MCF 10A (cell line): Measurements from ENCODE around the gene RAB3B. TPM values are rescaled to one million over a fixed set of nuclear protein-coding genes. Genes with fewer than 3 reads are reported as not detected.

ENCODE experiments used
- Bru-seq: library from RNA; stranded (reverse); fragments of 400-500 nt; gene quantifications from one replicate; lab custom pipeline; 2021; lab: Mats Ljungman, UMichigan
- BruChase-seq, 2 experiments: library from RNA; stranded (reverse); fragments of 400-500 nt; gene quantifications; one replicate each; lab custom pipeline; 2021; lab: Mats Ljungman, UMichigan
- BruUV-seq: library from RNA; stranded (reverse); fragments of 400-500 nt; replicated peaks from 2 replicates; lab custom pipeline; 2021; lab: Mats Ljungman, UMichigan
- CTCF ChIA-PET: fragments of 300-600 bp; sonication (Branson Sonifier 250); formaldehyde crosslinking; extraction: SDS; loops from one replicate; lab custom pipeline; 2021; ENCODE audit warnings: antibody characterized with exemption, inconsistent platforms; lab: Yijun Ruan, JAX
- POLR2A ChIA-PET: fragments of 300-600, 350-650 bp; sonication (Branson Sonifier 250); formaldehyde crosslinking; extraction: SDS; loops from one replicate; lab custom pipeline; 2020; ENCODE audit warnings: antibody characterized with exemption, inconsistent platforms; lab: Yijun Ruan, JAX
- DNase-seq: peaks from one replicate; pipeline ENCODE4 v3.0.0-alpha.2; 2018; ENCODE audit not compliant: unreplicated experiment
- H3K27ac Mint-ChIP-seq: one replicate; pipeline ENCODE4 v1.8.0; 2022; ENCODE audit warnings: mild to moderate bottlenecking, low read depth, mixed read lengths; ENCODE audit not compliant: unreplicated experiment
- H3K27me3 Mint-ChIP-seq: one replicate; pipeline ENCODE4 v1.8.0; 2022; ENCODE audit warnings: mixed read lengths; ENCODE audit not compliant: insufficient read depth, unreplicated experiment
- H3K36me3 Mint-ChIP-seq: one replicate; pipeline ENCODE4 v1.8.0; 2022; ENCODE audit warnings: mild to moderate bottlenecking, moderate library complexity, mixed read lengths; ENCODE audit not compliant: insufficient read depth, unreplicated experiment
- H3K4me1 Mint-ChIP-seq: one replicate; pipeline ENCODE4 v1.8.0; 2022; ENCODE audit warnings: mixed read lengths; ENCODE audit not compliant: insufficient read depth, unreplicated experiment
- H3K4me3 Mint-ChIP-seq: one replicate; pipeline ENCODE4 v1.8.0; 2022; ENCODE audit warnings: mild to moderate bottlenecking, moderate library complexity, mixed read lengths; ENCODE audit not compliant: unreplicated experiment
- H3K9me3 Mint-ChIP-seq: one replicate; pipeline ENCODE4 v1.8.0; 2022; ENCODE audit warnings: mixed read lengths; ENCODE audit not compliant: unreplicated experiment
- CTCF ChIP-seq: fragments of 200-600 bp; IDR thresholded peaks from one replicate; pipeline ENCODE4 v1.8.0; 2022; ENCODE audit warnings: antibody characterized with exemption, mild to moderate bottlenecking; ENCODE audit not compliant: unreplicated experiment
- intact Hi-C: fragments of 100-400 bp; cut with micrococcal nuclease; formaldehyde crosslinking; loops from 2 replicates; pipeline ENCODE4 v1.14.1; 2022
- long read RNA-seq: library from polyadenylated mRNA; stranded (forward); transcript quantifications from one replicate; pipeline ENCODE4 v2.0.0, GENCODE V29; 2022
- total RNA-seq: library from RNA; stranded (reverse); gene quantifications from 2 replicates; pipeline ENCODE4 v1.2.3, GENCODE V29; 2022

Gene RAB3B
- 0.02 and 0.05 TPM in 2 replicates for total RNA-seq
- Bru-seq, nascent RNA: percentile 4 among the genes with signal in this experiment
- percentile 5 among the genes with signal in this experiment for BruChase-seq, experiment 1, labeled RNA remaining after a 6-hour chase
- percentile 1 among the genes with signal in this experiment for BruChase-seq, experiment 2, labeled RNA remaining after a 2-hour chase
- long read RNA-seq: 0 reads

- CTCF ChIA-PET: no interaction called here
- Mint-ChIP-seq H3K27me3 (peaks cover 49% of the 10 kb centered on the region), H3K27ac (no peak within 1 kb of the TSS), H3K4me1 (no peaks in the 10 kb centered on the region), H3K9me3 (no peaks in the 10 kb centered on the region), H3K4me3 (no peak within 1 kb of the TSS), H3K36me3 (no peaks in the 10 kb centered on the region)
- no peak for TF ChIP-seq CTCF
- no TSS peak for BruUV-seq
- intact Hi-C loops: no loop called here
- POLR2A ChIA-PET: no interaction called here
- no peak for DNase-seq
Measured at GRCh38 chr1:51990478-51990965, at the start of gene RAB3B. Gene RAB3B, minus strand, starts transcription at chr1:51990700. Its CDS starts 13,583 bp downstream, at chr1:51977117.

GRCh38 chr1:52037909-52038308, 47.4 kb upstream of the RAB3B start:
- no peak for DNase-seq
- Mint-ChIP-seq H3K4me1 (peaks cover 6% of the 10 kb centered on the region), H3K4me3 (no peak overlapping the region), H3K36me3 (peaks cover 46% of the 10 kb centered on the region), H3K9me3 (no peaks in the 10 kb centered on the region), H3K27me3 (no peaks in the 10 kb centered on the region), H3K27ac (no peak overlapping the region)
- no TSS peak for BruUV-seq
- TF ChIP-seq CTCF: no peak
- intact Hi-C loops: no loop called here
- ChIA-PET CTCF (interaction anchor here (0.7 to 1.3 kb wide), 2 partner anchors 8 to 11 kb away, joined by 3 read pairs; no protein-coding TSS in a partner anchor), POLR2A (interaction anchor here (0.6 to 1.3 kb wide), 5 partner anchors 10 to 362 kb away, joined by 3 to 5 read pairs (median 3); no protein-coding TSS in a partner anchor)

- H3K4me3 Mint-ChIP-seq: no peak overlapping the region
- peaks cover 6% of the 10 kb centered on the region for H3K4me1 Mint-ChIP-seq
- ChIA-PET CTCF (interaction anchor here (0.7 kb wide), 3 partner anchors 11 to 36 kb away, joined by 3 to 4 read pairs (median 3); no protein-coding TSS in a partner anchor), POLR2A (interaction anchor here (0.9 to 1.3 kb wide), 2 partner anchors 10 to 18 kb away, joined by 3 to 5 read pairs; no protein-coding TSS in a partner anchor)
- H3K27me3 Mint-ChIP-seq: no peaks in the 10 kb centered on the region
- DNase-seq: peak; percentile 65
- H3K27ac Mint-ChIP-seq: no peak overlapping the region
- no peak for TF ChIP-seq CTCF
- intact Hi-C loops: no loop called here
- no peaks in the 10 kb centered on the region for H3K9me3 Mint-ChIP-seq
- no TSS peak for BruUV-seq
- peaks cover 46% of the 10 kb centered on the region for H3K36me3 Mint-ChIP-seq
Measured at GRCh38 chr1:52037402-52037814, 46.9 kb upstream of the RAB3B start.

- no peak for DNase-seq
- CTCF ChIA-PET: interaction anchor here (1.8 kb wide), 1 partner anchor 15 kb away, joined by 5 read pairs; no protein-coding TSS in a partner anchor
- peaks cover 23% of the 10 kb centered on the region for H3K4me1 Mint-ChIP-seq
- BruUV-seq: no TSS peak
- H3K27ac Mint-ChIP-seq: peak overlapping the region; percentile 91
- H3K27me3 Mint-ChIP-seq: no peaks in the 10 kb centered on the region
- no peaks in the 10 kb centered on the region for H3K9me3 Mint-ChIP-seq
- H3K36me3 Mint-ChIP-seq: peaks cover 22% of the 10 kb centered on the region
- H3K4me3 Mint-ChIP-seq: peak overlapping the region; percentile 89
- intact Hi-C loops: no loop called here
- POLR2A ChIA-PET: interaction anchor here (0.8 to 3.9 kb wide), 10 partner anchors 10 to 370 kb away, joined by 3 to 73 read pairs (median 8); partner anchors contain the start of genes BTF3L4, ORC1, PRPF38A and TXNDC12
- TF ChIP-seq CTCF: no peak
Measured at GRCh38 chr1:52034050-52034384, 43.5 kb upstream of the RAB3B start.
